A549 (cell line): ENCODE results near the gene ZBTB16. TPM values are rescaled to one million over a fixed set of nuclear protein-coding genes. Genes with fewer than 3 reads are reported as not detected.

Experiments used
- ATAC-seq, 2 experiments: fragments of 200-7000 bp in 1 of 2; fragments of >200 bp in 1 of 2; cut with Nextera tagmentation in 1 of 2; cut with Tn5 transposase in 1 of 2; 3 replicates each; pipeline versions ENCODE4 v1.8.0 to v1.9.1; 2018 to 2020; ENCODE audit warnings: mild to moderate bottlenecking in 1 of 2, moderate library complexity in 1 of 2
- CTCF ChIA-PET: fragments of 300-600 bp; sonication (Branson Sonifier 250); formaldehyde crosslinking; extraction: SDS; loops from one replicate; lab custom pipeline; 2021; ENCODE audit warnings: antibody characterized with exemption, inconsistent platforms; lab: Yijun Ruan, JAX
- POLR2A ChIA-PET: fragments of 350-600 bp; formaldehyde crosslinking; extraction: SDS; loops from one replicate; lab custom pipeline; 2021; ENCODE audit warnings: antibody characterized with exemption, inconsistent platforms; lab: Yijun Ruan, JAX
- DNase-seq, 2 experiments: peaks; one replicate each; pipeline versions ENCODE4 v3.0.0 to v3.0.0-alpha.2; 2011 to 2016; ENCODE audit warnings: low read depth in 1 of 2, low spot score in 1 of 2
- FAIRE-seq: peaks from 2 replicates; lab custom pipeline; 2011; peaks lifted over from hg19 to GRCh38; lab: Jason Lieb, UNC
- H3K27ac ChIP-seq, 2 experiments: fragments of >200 bp; sonication (Bioruptor Twin); formaldehyde crosslinking; 3 replicates each; pipeline ENCODE4 v1.5.1; 2016 to 2017
- H3K4me1 ChIP-seq: fragments of >200 bp; sonication (Bioruptor Twin); formaldehyde crosslinking; 3 replicates; pipeline ENCODE4 v1.6.1; 2016
- H3K4me2 ChIP-seq: fragments of >200 bp; sonication (Bioruptor Twin); formaldehyde crosslinking; 3 replicates; pipeline ENCODE4 v1.6.1; 2016
- H3K4me3 ChIP-seq: fragments of >200 bp; sonication (Bioruptor Twin); formaldehyde crosslinking; 3 replicates; pipeline ENCODE4 v1.5.1; 2016
- H3K9me3 ChIP-seq: fragments of >200 bp; sonication (Bioruptor Twin); formaldehyde crosslinking; 3 replicates; pipeline ENCODE4 v1.6.1; 2016
- BHLHE40 ChIP-seq: IDR thresholded peaks from 2 replicates; pipeline ENCODE4 v1.6.1; 2012; ENCODE audit warnings: low read depth, low read length, inconsistent platforms
- CBX8 ChIP-seq: fragments of 200-600 bp; sonication (generic); IDR thresholded peaks from 2 replicates; pipeline ENCODE4 v1.6.1; 2016
- CEBPB ChIP-seq, 2 experiments: fragments of >200 bp in 1 of 2; sonication (Bioruptor Twin) in 1 of 2; formaldehyde crosslinking in 1 of 2; IDR thresholded peaks; 2 replicates each; pipeline ENCODE4 v1.6.1; 2012 to 2016
- CHD2 ChIP-seq: fragments of 150-350 bp; IDR thresholded peaks from 2 replicates; pipeline ENCODE4 v1.6.1; 2014; ENCODE audit warnings: low read length; ENCODE audit not compliant: partially characterized antibody
- EHMT2 ChIP-seq: fragments of 200-600 bp; sonication (generic); IDR thresholded peaks from 2 replicates; pipeline ENCODE4 v1.6.1; 2016; ENCODE audit warnings: antibody characterized with exemption, low read depth, mild to moderate bottlenecking, moderate library complexity
- ELK1 ChIP-seq: fragments of 150-350 bp; IDR thresholded peaks from 2 replicates; pipeline ENCODE4 v1.6.1; 2014; ENCODE audit warnings: low read depth, mild to moderate bottlenecking, low read length
- FOSB ChIP-seq: fragments of 250-450 bp; sonication (Bioruptor Pico); IDR thresholded peaks from 2 replicates; pipeline ENCODE4 v1.5.0; 2020; ENCODE audit warnings: mild to moderate bottlenecking, moderate library complexity
- HES2 ChIP-seq: fragments of >200 bp; sonication (Bioruptor Twin); formaldehyde crosslinking; IDR thresholded peaks from 2 replicates; pipeline ENCODE4 v1.6.1; 2016
- HMGXB4 ChIP-seq: fragments of 250-450 bp; sonication (Bioruptor Pico); IDR thresholded peaks from 2 replicates; pipeline ENCODE4 v1.5.0; 2021; ENCODE audit warnings: mild to moderate bottlenecking, moderate library complexity, borderline replicate concordance
- KDM1A ChIP-seq: fragments of 200-600 bp; sonication (generic); IDR thresholded peaks from 2 replicates; pipeline ENCODE4 v1.6.1; 2016; ENCODE audit warnings: low read depth, mild to moderate bottlenecking
- MAFK ChIP-seq: fragments of 450-650 bp; IDR thresholded peaks from 2 replicates; pipeline ENCODE4 v1.6.1; 2014; ENCODE audit not compliant: partially characterized antibody
- MAZ ChIP-seq: fragments of 150-350 bp; IDR thresholded peaks from 2 replicates; pipeline ENCODE4 v1.6.1; 2014; ENCODE audit warnings: antibody characterized with exemption, low read depth, low read length, borderline replicate concordance
- NPAS2 ChIP-seq: fragments of 250-450 bp; sonication (Bioruptor Pico); IDR thresholded peaks from 2 replicates; pipeline ENCODE4 v1.8.0; 2022; ENCODE audit warnings: mild to moderate bottlenecking, moderate library complexity, borderline replicate concordance
- PBX3 ChIP-seq: IDR thresholded peaks from 2 replicates; pipeline ENCODE4 v1.6.1; 2012
- PHF8 ChIP-seq: fragments of 200-600 bp; sonication (generic); IDR thresholded peaks from 2 replicates; pipeline ENCODE4 v1.6.1; 2016; ENCODE audit warnings: low read depth, mild to moderate bottlenecking, antibody characterized with exemption, moderate library complexity, borderline replicate concordance
- RARB ChIP-seq: fragments of 250-450 bp; sonication (Bioruptor Pico); IDR thresholded peaks from 2 replicates; pipeline ENCODE4 v1.8.0; 2021; ENCODE audit warnings: mild to moderate bottlenecking, moderate library complexity
- RCOR1 ChIP-seq: fragments of 150-350 bp; IDR thresholded peaks from 2 replicates; pipeline ENCODE4 v1.6.1; 2014; ENCODE audit warnings: antibody characterized with exemption, low read length, low read depth
- SREBF2 ChIP-seq: fragments of 450-650 bp; IDR thresholded peaks from 2 replicates; pipeline ENCODE4 v1.6.1; 2014; ENCODE audit warnings: mild to moderate bottlenecking, moderate library complexity
- TFCP2L1 ChIP-seq: fragments of 250-450 bp; sonication (Bioruptor Pico); IDR thresholded peaks from 2 replicates; pipeline ENCODE4 v1.5.0; 2021; ENCODE audit warnings: mild to moderate bottlenecking
- USF2 ChIP-seq: fragments of 450-650 bp; IDR thresholded peaks from 2 replicates; pipeline ENCODE4 v1.6.1; 2014; ENCODE audit warnings: antibody characterized with exemption
- ZNF302 ChIP-seq: fragments of 250-450 bp; sonication (Bioruptor Pico); IDR thresholded peaks from 2 replicates; pipeline ENCODE4 v1.9.0; 2021; ENCODE audit warnings: inconsistent platforms, mild to moderate bottlenecking, moderate library complexity
- WGBS: methylation state at CpG from one replicate; pipeline ENCODE4 v1.1.6; 2017; ENCODE audit errors: missing lambda C conversion rate; 5-methylcytosine and 5-hydroxymethylcytosine counted together
- polyA plus RNA-seq, 4 experiments: library from polyadenylated mRNA; depleted of rRNA in 3 of 4; stranded (reverse); fragments of >200 nt; fragmentation: RNase III in 1 of 4; extraction: RNeasy Plus Mini Kit Qiagen cat#74134 plus additional on column Dnase treatment in 1 of 4; gene quantifications; 2 replicates in 3 of 4; 3 replicates in 1 of 4; pipeline ENCODE4 v1.2.3, GENCODE V29; 2011 to 2017

ZBTB16 gene
- polyA plus RNA-seq, 2 of the 4 experiments (the other 2 are of a cell fraction) = not detected

GRCh38 chr11:114278342-114279065 is 219.0 kb downstream of the ZBTB16 start:
- FAIRE-seq (no peak), DNase-seq (no peak)
- WGBS = 81% methylated on average over 1 of the region's 4 CpGs
- POLR2A ChIA-PET = no interaction called here
- H3K4me2 ChIP-seq = no peak overlapping the region
- no peak for TF ChIP-seq CEBPB (IDR thresholded peaks at IDR 0.05)
- no peak for TF ChIP-seq EHMT2
- no peak for TF ChIP-seq ELK1
- TF ChIP-seq HES2 = no peak
- no peak for TF ChIP-seq NPAS2 (CRISPR knock-in tag)
- no peak for TF ChIP-seq ZNF302 (CRISPR knock-in tag)
- no peak for TF ChIP-seq SREBF2
- no peak for TF ChIP-seq PBX3
- TF ChIP-seq USF2 = no peak
- TF ChIP-seq KDM1A = no peak
- no peak for TF ChIP-seq CBX8
- TF ChIP-seq MAZ = no peak
- TF ChIP-seq HMGXB4 (CRISPR knock-in tag) = no peak
- no peak for TF ChIP-seq MAFK
- TF ChIP-seq CHD2 = no peak
- TF ChIP-seq FOSB (CRISPR knock-in tag) = no peak
- no peak for TF ChIP-seq BHLHE40
- TF ChIP-seq, all 56 proteins: peak for 0
- Histone ChIP-seq H3K4me1 (peaks cover 35% of the 10 kb centered on the region), H3K4me3 (no peak overlapping the region), H3K27ac (peak overlapping the region in 1 of 2 experiments; percentile 97; a peak in 1 of 6 replicates), H3K9me3 (no peaks in the 10 kb centered on the region)
- ATAC-seq = no peak
- CTCF ChIA-PET = interaction anchor here (0.6 to 6.1 kb wide), 4 partner anchors 16 to 1966 kb away, joined by 3 to 44 read pairs (median 4); no protein-coding TSS in a partner anchor

GRCh38 chr11:114279792-114280546 is 220.5 kb downstream of the ZBTB16 start:
- Histone ChIP-seq H3K27ac (peak overlapping the region; percentile 97 to 100), H3K4me3 (no peak overlapping the region), H3K4me2 (peak overlapping the region; percentile 35), H3K4me1 (peaks cover 44% of the 10 kb centered on the region), H3K9me3 (no peaks in the 10 kb centered on the region)
- TF ChIP-seq PHF8 (no peak), RCOR1 (no peak), TFCP2L1 (CRISPR knock-in tag) (no peak), EHMT2 (no peak), RARB (CRISPR knock-in tag) (no peak)
- POLR2A ChIA-PET = interaction anchor here (1.8 kb wide), 1 partner anchor 16 kb away, joined by 15 read pairs; the partner anchor contains the start of gene NNMT
- 80% methylated on average over 9 of the region's 9 CpGs for WGBS
- ATAC-seq (peak; percentile 55 to 57; a peak in 5 of 6 replicates), FAIRE-seq (no peak), DNase-seq (no peak)
- CTCF ChIA-PET = interaction anchor here (0.7 to 6.1 kb wide), 19 partner anchors 9 to 483 kb away, joined by 3 to 44 read pairs (median 6); partner anchors contain the start of genes NNMT and REXO2
